Measurements from ENCODE around the gene CCDC74A.
"Not testable (repeated sequence)": the region's sequence is repeated elsewhere in the genome, so short reads cannot be mapped to it uniquely, and the experiment has no call there.

The CCDC74A gene

DNA sequence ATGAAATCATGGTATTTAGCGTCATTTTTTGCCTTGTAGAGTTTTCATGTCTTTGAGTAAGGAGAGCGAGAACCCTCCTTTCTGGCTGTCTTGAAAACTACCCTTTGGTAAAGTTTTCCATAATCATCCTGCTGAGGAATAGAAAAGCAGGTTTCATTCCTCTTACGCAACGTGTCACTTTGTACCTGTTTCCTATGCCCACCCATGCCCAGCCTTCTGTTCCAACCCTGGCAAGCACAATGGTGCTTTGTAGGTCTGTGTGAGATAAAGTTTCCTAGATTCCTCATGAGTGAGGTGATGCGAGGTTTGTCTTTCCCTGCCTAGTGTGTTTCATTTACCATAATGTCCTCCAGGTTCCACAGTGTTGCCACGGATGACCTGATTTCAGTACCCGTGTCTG, 29.3 kb downstream of the CCDC74A start:
- DNase-seq (ENCODE audit: low read depth): no peak
- no peak overlapping the region for H3K4me3 ChIP-seq (ENCODE audit: control insufficient read depth, low read depth, low read length)
- TF ChIP-seq, protein P1, sequence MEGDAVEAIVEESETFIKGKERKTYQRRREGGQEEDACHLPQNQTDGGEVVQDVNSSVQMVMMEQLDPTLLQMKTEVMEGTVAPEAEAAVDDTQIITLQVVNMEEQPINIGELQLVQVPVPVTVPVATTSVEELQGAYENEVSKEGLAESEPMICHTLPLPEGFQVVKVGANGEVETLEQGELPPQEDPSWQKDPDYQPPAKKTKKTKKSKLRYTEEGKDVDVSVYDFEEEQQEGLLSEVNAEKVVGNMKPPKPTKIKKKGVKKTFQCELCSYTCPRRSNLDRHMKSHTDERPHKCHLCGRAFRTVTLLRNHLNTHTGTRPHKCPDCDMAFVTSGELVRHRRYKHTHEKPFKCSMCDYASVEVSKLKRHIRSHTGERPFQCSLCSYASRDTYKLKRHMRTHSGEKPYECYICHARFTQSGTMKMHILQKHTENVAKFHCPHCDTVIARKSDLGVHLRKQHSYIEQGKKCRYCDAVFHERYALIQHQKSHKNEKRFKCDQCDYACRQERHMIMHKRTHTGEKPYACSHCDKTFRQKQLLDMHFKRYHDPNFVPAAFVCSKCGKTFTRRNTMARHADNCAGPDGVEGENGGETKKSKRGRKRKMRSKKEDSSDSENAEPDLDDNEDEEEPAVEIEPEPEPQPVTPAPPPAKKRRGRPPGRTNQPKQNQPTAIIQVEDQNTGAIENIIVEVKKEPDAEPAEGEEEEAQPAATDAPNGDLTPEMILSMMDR (IDR thresholded peaks at IDR 0.05; ENCODE audit: control insufficient read depth, insufficient read depth, low read depth, low read length, missing control alignments): no peak

DNA sequence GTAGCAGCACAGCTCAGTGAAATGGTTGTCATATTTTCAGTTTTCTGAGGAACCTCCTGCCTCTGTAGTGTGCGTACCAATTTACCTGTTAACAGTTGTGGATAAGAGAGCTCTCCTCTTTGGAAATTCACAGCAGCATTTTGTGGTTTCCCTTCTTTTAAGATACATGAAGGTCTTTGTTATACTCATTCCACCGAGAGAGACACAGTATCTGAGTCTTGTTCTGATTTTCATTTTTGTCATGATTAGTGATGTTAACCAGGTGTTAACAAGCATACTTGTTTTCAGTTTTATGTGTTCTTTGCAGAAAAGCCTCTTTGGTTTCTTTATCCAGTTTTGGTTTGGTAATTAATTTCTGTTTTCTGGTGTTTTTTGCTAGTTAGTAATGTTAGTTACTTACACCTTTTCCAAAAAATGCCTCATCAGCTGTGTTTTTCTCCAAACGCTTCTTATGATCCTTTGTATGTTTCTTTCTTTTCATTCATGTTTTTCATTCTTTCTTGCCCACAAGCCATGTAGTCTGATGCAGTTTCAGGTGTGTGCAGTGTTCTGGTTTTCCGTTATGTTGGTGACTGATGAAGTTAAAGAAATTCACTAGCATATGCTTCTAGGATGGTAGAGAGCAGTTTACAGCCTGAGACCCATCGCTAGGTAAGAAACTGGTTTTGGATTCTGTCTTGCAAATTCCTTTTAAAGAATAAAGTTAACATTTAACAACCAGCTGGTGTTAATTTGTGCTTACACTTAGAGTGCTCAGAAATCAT, 30.1 kb downstream of the CCDC74A start:
- TF ChIP-seq, protein P1 (IDR thresholded peaks at IDR 0.05; ENCODE audit: control insufficient read depth, insufficient read depth, low read depth, low read length, missing control alignments): no peak
- no peak for DNase-seq (ENCODE audit: low read depth)
- H3K4me3 ChIP-seq (ENCODE audit: control insufficient read depth, low read depth, low read length): no peak overlapping the region

DNA sequence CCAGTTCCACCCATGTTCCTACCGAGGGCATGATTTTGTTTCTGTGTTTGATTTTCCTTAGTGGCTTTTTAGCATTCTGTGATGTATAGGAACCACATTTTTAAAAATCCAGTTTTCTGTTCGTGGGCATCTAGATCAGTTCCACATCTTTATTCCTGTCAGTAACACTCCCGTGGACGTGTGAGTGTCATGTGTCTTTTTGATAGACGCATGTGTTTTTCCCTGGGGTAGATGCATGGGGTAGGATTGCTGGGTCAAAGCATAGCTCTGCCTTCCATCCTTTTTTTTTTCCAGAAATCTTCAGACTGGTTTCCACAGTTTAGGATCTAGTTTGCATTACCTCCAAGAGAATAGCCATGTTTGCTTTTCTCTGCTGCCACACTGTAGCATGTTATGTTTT, 38.7 kb downstream of the CCDC74A start:
- no peak overlapping the region for H3K4me3 ChIP-seq (ENCODE audit: control insufficient read depth, low read depth, low read length)
- DNase-seq (ENCODE audit: low read depth): no peak
- TF ChIP-seq, protein P1 (IDR thresholded peaks at IDR 0.05; ENCODE audit: control insufficient read depth, insufficient read depth, low read depth, low read length, missing control alignments): no peak

DNA sequence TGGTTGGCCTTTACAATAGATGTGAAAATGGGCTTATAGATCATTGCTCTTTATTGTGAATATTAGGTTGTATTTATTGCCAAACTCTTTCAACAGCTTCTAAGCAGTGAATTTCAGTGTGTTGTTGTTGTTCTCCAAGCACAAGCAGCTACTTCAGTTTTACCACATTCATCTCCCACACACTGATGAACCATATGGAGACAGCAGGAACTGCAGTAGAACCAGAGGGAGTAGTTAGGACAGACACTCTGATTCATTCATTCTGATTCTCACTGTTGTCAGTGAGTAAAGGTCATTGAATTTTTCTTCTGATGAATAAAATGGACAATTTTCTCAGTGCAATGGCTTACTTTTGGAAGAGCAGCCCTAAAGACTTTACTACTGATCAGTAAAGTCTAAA, 40.2 kb downstream of the CCDC74A start:
- DNase-seq (ENCODE audit: low read depth): no peak
- TF ChIP-seq, protein P1 (IDR thresholded peaks at IDR 0.05; ENCODE audit: control insufficient read depth, insufficient read depth, low read depth, low read length, missing control alignments): no peak
- no peak overlapping the region for H3K4me3 ChIP-seq (ENCODE audit: control insufficient read depth, low read depth, low read length)

DNA sequence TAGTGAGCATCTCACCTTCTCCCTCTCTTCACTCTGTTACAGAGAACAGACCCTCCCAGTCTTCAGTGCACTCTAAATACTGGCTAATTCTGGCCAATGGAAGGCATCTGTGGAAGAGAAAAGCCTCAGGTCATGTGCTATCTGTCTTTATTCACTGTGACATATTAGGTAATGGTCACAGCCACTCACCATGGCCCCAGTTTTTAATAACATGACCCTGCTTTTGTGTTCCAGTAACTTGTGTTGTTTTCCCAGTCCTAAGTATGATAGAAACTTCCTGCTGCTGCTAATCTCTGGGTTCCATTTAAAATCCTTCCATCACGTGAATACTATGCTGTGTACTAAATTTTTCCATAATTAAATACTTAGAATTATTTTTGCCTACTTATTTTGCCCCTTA, 40.7 kb downstream of the CCDC74A start:
- H3K4me3 ChIP-seq (ENCODE audit: control insufficient read depth, low read depth, low read length); DNase-seq (ENCODE audit: low read depth): not testable (repeated sequence)

DNA sequence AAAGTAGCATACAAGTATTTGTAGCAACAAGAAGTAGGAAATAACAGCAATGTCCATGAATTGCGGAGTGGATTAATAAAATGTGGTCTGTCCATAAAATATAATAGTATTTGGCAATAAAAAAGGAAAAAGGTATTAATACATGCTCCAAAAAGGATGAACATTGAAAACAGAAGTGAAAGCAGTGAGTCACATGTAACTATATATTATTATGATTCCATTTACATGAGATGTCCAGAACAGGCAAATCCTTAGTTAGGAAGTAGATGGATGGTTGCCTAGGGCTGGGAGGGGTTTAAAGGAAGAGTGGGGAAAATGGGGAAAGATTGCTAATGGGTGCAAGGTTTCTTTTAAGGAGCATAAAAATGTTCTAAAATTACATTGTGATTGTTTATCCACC, 44.5 kb downstream of the CCDC74A start:
- TF ChIP-seq, protein P1 (IDR thresholded peaks at IDR 0.05; ENCODE audit: control insufficient read depth, insufficient read depth, low read depth, low read length, missing control alignments): no peak
- H3K4me3 ChIP-seq (ENCODE audit: control insufficient read depth, low read depth, low read length): no peak overlapping the region
- DNase-seq (ENCODE audit: low read depth): no peak

DNA sequence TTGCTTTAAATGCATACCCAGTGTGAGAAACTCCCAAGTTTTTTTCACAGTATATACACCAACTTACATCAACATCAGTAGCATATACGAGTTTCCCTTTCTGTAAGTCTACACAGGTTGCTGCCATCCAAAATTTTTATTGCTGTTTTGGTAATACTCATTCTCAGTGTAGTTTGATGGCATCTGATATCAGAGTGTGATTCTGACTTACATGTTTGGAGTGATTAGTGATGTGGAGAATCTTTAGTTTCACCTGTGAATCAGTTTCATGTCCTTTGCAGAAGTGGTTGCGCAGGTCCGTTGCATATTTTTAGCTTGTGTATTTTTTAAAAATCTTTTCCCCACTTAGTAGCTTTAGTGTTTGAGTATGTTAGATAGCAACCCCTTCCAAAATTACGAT, 50.1 kb downstream of the CCDC74A start:
- no peak for DNase-seq (ENCODE audit: low read depth)
- no peak overlapping the region for H3K4me3 ChIP-seq (ENCODE audit: control insufficient read depth, low read depth, low read length)
- TF ChIP-seq, protein P1 (IDR thresholded peaks at IDR 0.05; ENCODE audit: control insufficient read depth, insufficient read depth, low read depth, low read length, missing control alignments): no peak
